ENCODE measurements around the gene HYAL2.

Gene HYAL2

GRCh38 chr3:50353245-50354004 is 30.9 kb upstream of the HYAL2 start:
- no peak for TF ChIP-seq CTCF (IDR thresholded peaks at IDR 0.05; ENCODE audit: low read depth, low read length)
- Histone ChIP-seq H3K27me3 (ENCODE audit: insufficient read depth, low read depth, severe bottlenecking) (no peaks in the 10 kb centered on the region), H3K9me3 (ENCODE audit: severe bottlenecking) (no peaks in the 10 kb centered on the region), H3K4me3 (ENCODE audit: low read depth, low read length) (no peak overlapping the region), H3K27ac (no peak overlapping the region), H3K36me3 (peaks cover 66% of the 10 kb centered on the region)
- DNase-seq = no peak

- Histone ChIP-seq H3K36me3 (peaks cover 66% of the 10 kb centered on the region), H3K27ac (no peak overlapping the region), H3K4me3 (ENCODE audit: low read depth, low read length) (no peak overlapping the region), H3K27me3 (ENCODE audit: insufficient read depth, low read depth, severe bottlenecking) (no peaks in the 10 kb centered on the region), H3K9me3 (ENCODE audit: severe bottlenecking) (no peaks in the 10 kb centered on the region)
- TF ChIP-seq CTCF (IDR thresholded peaks at IDR 0.05; ENCODE audit: low read depth, low read length) = peak; percentile 32; the same call in 1 of the 2 replicates
- DNase-seq = no peak
Measured at GRCh38 chr3:50352781-50353180, 30.2 kb upstream of the HYAL2 start.

- H3K27ac ChIP-seq = peak overlapping the region; percentile 83
- H3K9me3 ChIP-seq (ENCODE audit: severe bottlenecking) = no peaks in the 10 kb centered on the region
- no peak for DNase-seq
- no peak for TF ChIP-seq CTCF (IDR thresholded peaks at IDR 0.05; ENCODE audit: low read depth, low read length)
- H3K27me3 ChIP-seq (ENCODE audit: insufficient read depth, low read depth, severe bottlenecking) = no peaks in the 10 kb centered on the region
- peak overlapping the region; percentile 87 for H3K4me3 ChIP-seq (ENCODE audit: low read depth, low read length)
- H3K36me3 ChIP-seq = peaks cover 61% of the 10 kb centered on the region
Measured at GRCh38 chr3:50351323-50351697, 28.8 kb upstream of the HYAL2 start.

- H3K4me3 ChIP-seq (ENCODE audit: low read depth, low read length) = peak within 1 kb of the TSS; percentile 87
- DNase-seq = peak; percentile 98
- peak within 1 kb of the TSS; percentile 83 for H3K27ac ChIP-seq
- H3K36me3 ChIP-seq = peaks cover 55% of the 10 kb centered on the region
- H3K9me3 ChIP-seq (ENCODE audit: severe bottlenecking) = no peaks in the 10 kb centered on the region
- no peak for TF ChIP-seq CTCF (IDR thresholded peaks at IDR 0.05; ENCODE audit: low read depth, low read length)
- H3K27me3 ChIP-seq (ENCODE audit: insufficient read depth, low read depth, severe bottlenecking) = no peaks in the 10 kb centered on the region
Measured at GRCh38 chr3:50350527-50351322, 28.2 kb upstream of the HYAL2 start, which contains the start of the genes CYB561D2 and NPRL2. TSS of gene CYB561D2 (plus strand) at chr3:50350862. CDS start at chr3:50351434, 572 bp downstream. TSS of gene NPRL2 (minus strand) at chr3:50350775. CDS start at chr3:50350652, 123 bp downstream.

- peak overlapping the region; percentile 83 for H3K27ac ChIP-seq
Measured at GRCh38 chr3:50350213-50350526, 27.6 kb upstream of the HYAL2 start.

More at GRCh38 chr3:50350213-50350526, 27.6 kb upstream of the HYAL2 start:
- no peaks in the 10 kb centered on the region for H3K9me3 ChIP-seq (ENCODE audit: severe bottlenecking)
- no peaks in the 10 kb centered on the region for H3K27me3 ChIP-seq (ENCODE audit: insufficient read depth, low read depth, severe bottlenecking)
- TF ChIP-seq CTCF (IDR thresholded peaks at IDR 0.05; ENCODE audit: low read depth, low read length) = no peak
- DNase-seq = no peak
- peak overlapping the region; percentile 87 for H3K4me3 ChIP-seq (ENCODE audit: low read depth, low read length)
- H3K36me3 ChIP-seq = peaks cover 50% of the 10 kb centered on the region

All from WERI-Rb-1 (cell line).